ENCODE results near the gene RGS6.

Gene RGS6

DNA sequence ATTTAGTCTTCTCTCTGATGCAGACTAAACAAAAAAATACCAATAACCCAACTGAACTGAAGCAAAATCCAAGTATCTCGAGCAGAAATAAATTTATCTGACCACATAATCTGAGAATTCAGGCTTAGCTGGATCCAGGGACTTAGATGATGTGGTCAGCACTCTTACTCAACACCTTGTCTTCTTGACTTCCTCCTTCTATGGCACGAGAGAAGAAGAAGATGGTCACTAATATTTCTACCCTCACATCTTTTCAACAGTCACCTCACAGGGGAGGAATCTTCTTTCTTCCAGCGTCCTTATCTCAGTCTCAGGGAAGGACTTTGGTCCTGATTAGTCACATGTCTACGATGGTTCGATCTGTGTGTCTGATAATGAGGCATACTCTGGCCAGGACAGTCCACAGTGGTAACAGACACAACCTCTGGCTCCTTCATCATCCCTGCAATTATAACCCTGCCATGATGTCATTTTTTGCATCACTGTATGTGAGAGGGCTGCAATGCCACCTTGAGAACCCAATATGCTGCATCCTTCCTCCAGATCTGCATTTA, 15.8 kb downstream of the RGS6 start:
- no peak for DNase-seq (ENCODE audit: low spot score)

DNA sequence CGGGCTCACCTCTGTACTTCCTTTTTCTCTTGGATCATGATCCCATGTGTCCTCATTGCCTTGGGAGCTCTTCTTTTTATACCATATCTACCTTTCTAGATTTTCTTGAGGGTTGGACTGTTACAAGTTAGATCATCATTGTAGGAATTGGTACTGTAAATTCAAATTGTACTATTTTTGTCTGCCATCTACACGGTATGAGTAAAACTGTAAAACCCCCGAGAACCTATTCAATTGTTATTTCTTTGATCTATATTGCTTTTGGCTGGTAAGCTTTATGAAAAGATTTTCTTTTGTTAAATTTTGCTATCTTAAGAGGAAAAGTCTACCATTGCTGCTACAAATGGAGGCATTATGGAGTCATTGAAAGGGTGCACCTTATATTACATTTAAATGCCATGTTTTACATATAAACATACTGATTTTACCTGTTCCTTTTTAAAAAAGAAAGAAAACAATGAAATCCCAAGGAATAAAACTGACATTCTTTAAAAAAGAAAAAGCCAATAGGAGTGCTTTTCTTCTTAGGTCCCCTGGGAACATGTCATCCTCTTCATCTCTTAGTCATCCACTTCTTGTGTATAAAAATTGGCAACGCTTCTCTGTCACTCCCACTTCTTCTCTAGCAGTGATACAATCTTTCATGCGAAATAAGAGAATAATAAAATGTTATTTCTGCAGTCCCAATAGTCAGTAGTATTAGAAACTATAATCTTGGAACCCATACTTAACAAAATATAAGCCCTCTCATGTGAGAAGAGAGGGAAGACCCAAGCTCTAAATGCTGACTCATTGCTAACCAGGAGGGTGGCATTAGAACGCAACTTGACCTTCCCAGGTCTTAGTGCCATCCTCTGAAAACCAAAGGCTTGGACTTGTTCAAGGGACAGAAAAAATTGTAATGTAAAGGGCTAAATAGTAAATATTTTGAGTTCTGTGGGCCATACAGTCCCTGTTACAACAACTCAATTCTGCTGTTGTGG, 20.4 kb downstream of the RGS6 start:
- DNase-seq (ENCODE audit: low spot score) = no peak

DNA sequence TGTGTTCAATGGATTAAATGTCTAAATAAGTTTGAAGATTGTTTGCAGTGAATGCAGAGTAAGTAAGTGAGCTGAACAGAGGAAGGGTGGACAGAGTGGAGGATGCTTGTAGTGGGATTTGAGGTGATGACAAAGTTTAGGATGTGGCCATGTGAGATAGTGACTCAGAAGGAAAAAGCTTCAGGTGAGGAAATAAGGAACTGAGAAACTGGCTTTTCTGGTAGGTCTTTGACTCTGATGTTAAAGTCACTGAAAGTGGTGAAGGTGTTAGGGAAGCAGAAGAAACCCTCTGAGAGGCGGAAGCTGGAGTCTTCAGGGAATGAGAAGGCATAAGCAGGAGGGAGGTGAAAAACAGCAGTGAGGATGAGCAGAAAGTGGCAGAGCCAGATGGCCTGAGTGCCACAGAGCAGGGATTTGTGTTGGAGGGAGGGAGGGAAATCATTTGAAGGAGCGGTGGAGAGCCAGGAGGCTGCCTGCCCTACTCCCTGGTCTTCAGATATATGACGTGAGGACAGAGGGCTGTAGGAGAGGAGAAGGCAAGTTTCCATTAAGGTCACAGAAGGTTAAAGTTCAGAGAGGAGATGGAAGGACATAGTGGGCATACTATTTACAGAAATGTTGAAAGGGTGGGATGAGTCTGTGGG, 24.8 kb downstream of the RGS6 start:
- DNase-seq (ENCODE audit: low spot score) = no peak

DNA sequence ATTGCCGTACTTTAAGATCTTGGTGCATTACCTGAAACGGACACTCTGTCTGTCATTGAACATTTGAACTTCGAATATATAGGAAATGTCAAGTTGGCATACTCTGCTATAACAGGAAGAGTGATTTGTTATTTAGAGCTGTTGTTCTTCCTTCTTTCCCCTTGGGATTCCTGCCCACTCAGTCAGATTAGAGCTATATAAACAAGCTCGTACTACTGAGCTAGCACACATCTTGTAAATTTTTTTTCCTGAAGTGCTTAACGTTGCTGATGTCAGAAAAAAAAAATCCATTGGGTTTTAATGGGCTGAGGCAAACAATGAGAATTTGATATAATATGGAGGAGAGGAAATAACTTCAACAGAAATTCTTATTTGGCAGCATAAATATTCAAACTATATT, 26.8 kb downstream of the RGS6 start:
- no peak for DNase-seq (ENCODE audit: low spot score)

DNA sequence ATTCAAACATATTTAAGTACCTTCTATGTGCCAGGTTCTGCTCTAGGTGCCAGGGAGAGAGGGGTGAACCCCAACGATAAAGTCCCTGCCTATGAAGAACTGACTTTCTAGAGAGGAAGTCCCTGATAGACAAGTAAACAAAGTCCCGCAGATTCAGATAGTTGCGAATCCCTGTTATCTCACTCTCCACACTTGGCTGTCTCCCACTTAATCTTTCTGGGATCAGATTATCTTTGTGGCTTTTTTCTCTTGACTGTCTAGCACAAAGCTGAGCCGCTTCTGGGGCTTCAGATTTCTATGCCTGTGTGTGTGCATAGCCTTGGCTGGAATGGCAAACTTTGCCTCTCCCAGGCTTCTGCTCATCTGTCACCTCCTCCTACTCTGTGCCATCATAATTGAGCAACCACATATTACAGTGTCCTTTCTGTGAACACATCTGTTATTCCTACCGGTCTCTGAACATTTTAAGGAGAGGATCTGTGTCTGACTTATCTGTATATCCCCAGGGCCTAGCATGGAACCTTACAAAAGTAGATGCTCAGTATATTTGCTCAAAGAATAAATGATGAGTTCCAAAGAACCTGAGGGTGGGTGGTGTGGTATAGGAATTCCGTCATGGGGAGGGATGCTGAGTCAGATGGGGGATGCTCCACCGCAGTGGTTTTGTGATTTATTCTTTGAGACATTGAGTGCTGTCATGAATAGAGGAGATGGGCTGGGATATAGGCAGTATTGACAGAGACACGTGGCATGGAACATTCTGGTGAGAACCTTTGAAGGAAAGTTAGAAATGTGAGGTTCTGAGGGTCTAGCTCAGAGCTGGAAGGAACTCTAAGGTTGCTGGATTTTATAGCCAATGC, 28.5 kb downstream of the RGS6 start:
- DNase-seq (ENCODE audit: low spot score) = no peak

DNA sequence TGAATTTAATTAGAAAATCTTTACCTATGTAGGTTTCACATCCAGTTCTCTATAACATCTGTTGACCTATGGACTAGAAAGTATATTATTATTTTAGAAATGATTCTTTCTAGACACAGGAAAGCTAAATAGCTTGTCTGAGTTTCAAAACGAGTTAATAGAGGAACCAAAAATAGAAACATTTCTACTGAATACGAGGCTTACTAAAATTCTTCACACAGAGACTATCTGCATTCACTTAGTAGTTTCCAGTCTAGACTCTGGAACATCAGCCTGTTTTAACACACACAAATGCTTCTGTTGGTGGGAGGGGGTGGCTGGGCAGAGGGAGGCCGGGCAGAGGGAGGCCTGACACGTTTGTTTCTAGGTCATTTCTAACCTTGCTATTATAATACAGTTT, 29.7 kb downstream of the RGS6 start:
- no peak for DNase-seq (ENCODE audit: low spot score)

DNA sequence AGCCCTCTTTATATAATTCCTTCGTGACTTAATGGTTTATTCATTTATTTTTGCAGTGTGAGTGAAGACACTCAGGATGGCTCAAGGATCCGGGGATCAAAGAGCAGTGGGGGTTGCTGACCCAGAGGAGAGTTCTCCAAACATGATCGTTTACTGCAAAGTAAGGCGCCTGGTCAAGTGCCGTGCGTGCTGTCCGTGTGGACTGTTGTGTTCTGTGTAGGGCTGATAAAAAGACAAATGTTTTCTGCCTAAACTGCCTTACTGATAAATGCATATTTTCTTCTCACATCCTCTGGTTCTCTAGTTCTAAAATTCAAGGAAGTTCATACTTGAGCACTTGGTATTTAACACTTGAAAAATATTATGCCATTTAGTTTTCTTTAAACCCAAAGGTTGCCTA, 32.5 kb downstream of the RGS6 start:
- DNase-seq (ENCODE audit: low spot score) = no peak

DNA sequence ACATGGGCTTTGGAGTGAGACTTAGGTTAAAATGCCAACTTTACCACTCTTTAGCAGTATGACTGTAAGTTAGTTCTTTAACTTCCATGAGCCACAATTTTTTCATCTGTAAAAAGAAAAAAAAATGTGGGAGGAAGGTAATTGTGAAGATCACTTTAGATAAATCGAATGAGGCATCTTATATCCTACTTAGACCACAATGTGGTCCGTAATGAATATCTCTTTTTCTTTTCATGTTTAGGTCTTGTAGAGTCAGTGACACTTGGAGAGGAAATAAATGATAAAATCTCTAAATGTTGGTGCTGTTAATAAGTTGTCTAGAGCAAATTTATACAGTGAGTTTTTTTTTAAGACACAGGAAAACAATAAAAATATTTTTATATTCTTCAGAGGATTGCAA, 34.3 kb downstream of the RGS6 start:
- DNase-seq (ENCODE audit: low spot score) = no peak

DNA sequence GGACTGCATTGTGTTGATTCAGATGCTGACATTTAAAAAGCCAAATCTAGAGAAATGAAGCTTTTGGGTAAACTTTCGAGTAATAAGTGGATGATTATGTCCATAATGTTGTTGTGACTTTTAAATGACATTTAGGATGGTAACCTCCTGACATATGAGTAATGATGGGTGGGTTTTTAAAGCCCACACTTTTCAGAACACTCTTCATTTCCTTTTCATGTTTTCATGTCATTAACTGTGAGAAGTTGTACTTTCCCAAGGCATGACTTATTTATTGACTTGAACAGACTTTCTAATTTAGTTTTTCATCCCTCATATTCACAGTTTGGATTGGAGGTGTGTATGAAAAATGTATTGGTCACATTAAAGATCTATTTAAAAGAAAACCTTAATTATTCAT, 35.5 kb downstream of the RGS6 start:
- DNase-seq (ENCODE audit: low spot score) = no peak

DNA sequence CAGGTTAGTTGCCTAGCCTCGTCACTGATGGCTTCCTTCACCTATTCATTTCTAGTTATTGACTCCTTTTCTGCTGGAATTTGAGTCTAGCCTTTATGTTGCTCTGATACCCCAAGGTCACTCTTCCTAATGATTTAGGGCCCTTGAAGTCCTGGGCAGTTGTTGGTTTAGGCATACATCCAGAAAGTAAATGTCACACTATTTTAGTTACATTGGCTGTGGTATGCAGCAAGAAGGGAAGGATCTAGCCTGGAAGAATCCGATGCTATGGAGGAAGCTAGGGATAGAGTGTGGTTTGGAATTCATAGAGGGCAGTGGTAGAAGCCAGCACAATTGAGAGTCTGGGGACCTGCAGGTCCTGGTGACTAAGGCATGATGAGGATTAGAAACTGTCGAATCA, 38.0 kb downstream of the RGS6 start:
- no peak for DNase-seq (ENCODE audit: low spot score)

DNA sequence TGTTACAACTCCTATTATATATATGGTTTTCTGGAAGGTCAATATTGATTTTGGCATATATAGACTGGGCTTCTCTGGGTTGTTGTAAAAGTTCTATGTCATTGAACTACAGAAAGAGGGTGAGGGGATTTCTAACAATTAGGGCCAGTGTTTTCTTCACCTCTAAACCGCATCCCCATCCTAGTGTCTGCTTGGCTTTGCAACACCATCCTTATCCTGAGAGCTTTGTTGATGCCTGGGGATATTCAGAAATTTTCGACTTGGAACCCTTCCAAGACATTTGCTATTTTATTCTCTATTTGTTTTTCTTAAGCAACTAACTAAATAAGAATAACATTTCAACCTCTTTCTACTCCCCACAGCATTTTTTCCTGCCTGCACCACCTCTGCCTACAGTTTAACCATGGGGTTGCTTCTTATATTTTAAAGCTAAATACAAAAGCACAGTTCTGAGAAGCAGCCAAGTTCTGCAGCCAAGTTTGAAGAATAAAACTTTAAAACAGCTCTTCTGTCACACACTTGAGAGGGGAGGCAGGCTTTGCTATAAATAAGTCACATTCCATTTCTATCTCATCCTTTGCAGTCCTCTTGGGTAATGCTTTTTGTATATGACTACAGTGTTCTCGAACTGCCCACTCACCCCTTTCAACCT, 53.4 kb downstream of the RGS6 start:
- DNase-seq (ENCODE audit: low spot score) = no peak

DNA sequence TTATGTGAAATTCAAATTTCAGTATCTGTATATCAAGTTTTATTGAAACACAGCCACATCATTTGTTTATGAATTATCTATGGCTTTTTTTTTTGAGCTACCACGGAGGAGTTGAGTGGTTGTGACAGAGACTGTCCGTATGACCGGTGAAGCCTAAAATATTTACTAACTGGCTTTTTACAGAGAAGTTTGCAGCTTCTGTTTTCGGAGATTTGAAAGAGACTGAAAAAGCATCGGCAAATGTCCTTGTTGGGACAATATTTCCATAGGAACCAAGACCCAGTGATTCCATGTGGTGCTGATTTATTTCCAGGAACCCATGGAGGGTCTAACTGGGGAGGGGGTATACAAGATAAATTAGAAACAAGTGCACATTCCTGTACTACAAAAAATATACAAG, 56.2 kb downstream of the RGS6 start:
- no peak for DNase-seq (ENCODE audit: low spot score)

DNA sequence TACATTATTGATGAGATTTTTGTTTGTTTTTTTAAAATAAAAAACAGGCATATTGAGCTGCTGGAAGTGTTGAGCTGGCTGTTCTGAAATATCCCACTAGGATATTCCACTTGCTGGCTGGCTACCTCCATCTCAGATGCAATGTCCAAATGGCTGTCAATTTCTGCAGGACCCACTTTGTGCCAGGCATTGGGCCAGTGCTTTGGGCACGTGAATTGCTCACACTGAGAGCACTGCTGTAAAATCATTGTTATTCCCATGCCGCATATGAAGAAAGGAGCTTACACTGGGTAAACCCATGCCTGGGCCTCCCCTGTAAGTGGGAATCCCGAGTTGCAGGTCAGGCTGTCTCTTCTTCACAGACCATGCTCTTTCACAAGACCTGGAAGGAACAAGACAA, 56.7 kb downstream of the RGS6 start:
- DNase-seq (ENCODE audit: low spot score) = no peak

DNA sequence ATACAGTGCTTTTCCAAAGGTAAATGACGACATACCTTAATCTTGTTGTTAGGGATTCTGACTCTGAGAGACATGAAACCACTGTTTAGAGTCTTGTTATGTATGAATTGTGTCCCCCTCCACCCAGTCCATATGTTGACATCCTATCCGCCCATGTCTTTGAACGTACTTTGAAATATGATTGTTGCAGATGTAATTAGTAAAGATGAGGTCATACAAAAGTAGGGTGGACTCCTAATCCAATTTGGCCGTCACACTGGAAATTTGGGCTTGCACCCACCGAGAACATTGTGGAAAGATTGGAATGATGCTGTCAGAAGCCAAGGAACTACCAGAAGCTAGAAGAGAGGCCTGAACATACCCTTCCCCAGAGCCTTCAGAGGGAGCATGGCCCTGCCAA, 62.2 kb downstream of the RGS6 start:
- no peak for DNase-seq (ENCODE audit: low spot score)

DNA sequence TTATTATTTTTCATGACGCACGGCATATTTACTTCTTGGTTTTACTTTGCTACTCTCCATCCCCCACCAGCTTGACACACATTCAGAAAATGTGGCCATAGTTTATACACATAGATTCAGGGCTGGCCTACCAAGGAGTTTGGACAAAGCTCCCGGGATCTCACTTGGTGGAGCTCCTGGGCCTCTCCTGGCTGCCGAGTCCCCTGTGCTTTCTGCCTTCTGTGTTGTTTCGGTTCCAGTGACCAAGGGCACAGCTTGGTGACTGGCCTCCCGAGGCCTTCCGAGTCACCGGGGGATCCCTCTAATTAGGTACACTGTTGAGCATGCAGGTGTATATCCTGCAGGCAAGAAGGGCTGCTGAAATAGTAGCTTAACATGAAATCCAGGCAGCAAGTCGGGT, 63.5 kb downstream of the RGS6 start:
- DNase-seq (ENCODE audit: low spot score) = no peak

DNA sequence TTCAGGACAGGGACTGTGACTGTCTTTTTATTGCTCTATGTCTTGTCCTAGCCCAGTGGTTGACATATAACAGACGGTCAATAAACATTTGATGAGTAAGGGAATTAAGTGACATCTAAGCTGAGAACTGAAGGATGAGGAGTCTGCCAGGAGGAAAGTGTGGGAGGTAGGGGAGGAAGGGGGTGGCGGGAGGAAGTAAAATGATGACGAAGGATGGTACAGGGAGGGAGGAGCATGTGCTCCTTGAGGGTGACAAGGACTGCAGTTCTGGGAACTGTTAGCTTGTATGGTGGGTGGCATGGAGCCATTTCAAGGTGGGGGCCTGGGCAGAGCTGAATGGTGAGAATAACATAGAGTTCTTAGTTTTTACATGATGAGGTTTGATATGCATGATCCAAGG, 64.4 kb downstream of the RGS6 start:
- no peak for DNase-seq (ENCODE audit: low spot score)

DNA sequence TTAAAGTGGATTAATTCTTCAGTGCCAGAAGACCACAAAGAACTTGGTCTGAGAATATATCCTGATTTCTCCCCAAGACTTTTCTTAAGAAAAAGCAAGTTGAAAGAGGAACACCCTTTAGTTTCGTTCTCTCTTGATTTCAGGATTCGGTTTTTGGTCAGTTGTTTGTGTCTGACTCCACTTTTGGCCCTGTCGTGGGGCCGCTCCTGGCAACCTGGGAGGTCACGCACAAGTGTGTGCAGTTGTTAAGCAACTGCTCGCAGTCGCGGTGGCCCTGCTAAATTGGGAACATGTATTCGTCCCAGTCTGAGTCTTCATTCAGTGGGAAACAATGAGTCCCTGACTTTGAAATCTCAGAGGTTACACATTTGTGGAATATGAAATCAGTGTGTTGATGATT, 68.7 kb downstream of the RGS6 start:
- no peak for DNase-seq (ENCODE audit: low spot score)

DNA sequence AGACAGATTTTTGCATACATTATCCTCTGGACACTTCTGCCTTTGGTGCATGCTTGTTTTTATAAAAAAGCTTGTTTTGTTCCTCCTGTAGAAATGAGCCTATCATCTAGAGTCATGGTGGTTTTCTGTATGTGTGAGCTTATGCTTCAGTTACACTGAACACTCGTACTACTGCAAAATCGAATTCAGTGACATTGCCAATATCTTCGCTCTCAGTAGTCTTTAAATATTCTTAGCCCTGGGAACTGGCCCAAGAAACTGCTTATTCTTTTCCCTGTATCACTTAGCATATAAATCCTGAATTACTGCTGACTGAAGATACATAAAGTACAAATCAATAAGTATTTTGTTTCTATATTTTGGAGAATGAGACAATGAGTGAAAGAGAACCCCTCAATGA, 70.5 kb downstream of the RGS6 start:
- no peak for DNase-seq (ENCODE audit: low spot score)

DNA sequence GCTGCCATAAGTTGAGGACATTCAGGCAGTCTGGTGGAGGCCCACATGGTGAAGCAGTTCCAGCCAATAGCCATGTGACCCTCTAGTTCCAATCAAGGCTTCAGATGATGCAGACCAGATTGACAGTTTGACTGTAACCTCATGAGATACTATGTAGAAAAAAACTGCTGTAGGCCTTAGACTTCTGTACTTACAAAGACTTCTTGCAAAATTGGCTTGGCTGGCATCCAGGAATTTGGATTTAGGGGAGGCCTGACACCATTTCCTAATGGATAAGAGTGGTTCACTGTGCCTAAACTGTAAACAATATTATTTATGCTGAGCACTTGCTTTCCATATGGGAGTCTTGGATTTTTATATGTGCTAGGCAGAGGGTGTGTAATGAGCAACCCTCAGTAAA, 76.4 kb downstream of the RGS6 start:
- DNase-seq (ENCODE audit: low spot score) = no peak

DNA sequence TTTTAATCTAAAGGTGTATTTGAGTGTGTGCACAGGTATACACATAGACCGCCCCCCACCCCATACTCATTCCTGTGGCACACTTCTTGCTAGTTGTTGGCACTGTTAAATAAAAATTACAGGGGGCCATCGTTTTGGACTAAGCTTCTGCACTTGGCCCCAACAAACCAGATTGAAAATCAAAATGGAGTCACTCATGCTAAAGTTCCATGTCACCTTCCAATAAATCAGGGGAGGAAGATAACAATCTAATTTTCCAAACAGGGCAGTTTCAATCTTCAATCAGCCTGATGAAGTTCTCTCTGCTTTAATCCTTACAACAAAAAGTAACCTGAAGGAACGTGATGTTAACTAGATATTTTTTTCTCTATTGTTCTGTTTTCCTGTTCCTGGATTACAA, 78.2 kb downstream of the RGS6 start:
- DNase-seq (ENCODE audit: low spot score) = no peak

DNA sequence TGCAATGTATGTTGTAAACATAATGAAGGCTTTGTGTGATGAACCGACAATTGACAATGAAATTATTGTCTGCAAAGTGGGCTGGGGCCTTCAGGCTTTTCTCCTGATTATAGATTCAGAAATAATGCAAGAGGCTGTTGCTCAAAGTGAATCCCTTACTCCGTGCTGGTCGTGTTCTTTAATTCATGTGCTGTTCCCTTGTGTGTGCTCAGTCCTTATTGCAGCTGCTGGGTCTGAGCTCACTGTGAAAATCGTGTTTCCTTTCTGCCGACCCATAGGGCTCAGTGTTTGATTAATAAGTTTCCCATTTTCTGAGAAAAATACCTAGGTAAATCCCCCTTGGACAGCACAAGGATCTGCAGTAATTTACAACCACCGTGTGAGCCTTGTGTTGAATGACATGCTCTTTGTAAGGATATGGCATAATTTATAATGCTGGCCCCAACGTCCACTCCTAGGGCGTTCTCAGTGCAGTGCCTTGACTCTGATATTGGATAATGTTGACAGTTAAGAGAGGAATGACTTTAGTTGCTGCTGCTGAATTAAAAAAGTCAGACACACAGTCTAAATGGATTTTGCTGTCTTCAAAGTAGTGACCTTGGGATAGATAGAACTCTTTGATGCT, 81.6 kb downstream of the RGS6 start:
- DNase-seq (ENCODE audit: low spot score) = no peak

All from AG08395 (cell line).